CD4-positive, alpha-beta T cell treated with Interleukin-10 for 1 hour (primary cell): Measurements from ENCODE around the gene LYSMD3.
"Not testable (repeated sequence)": the region's sequence is repeated elsewhere in the genome, so short reads cannot be mapped to it uniquely, and the experiment has no call there.

Experiments used
- DNase-seq: peaks from one replicate; pipeline ENCODE4 v3.0.0-alpha.2; 2020

LYSMD3 gene

GRCh38 chr5:90529194-90529938, at the start of gene LYSMD3:
Gene LYSMD3 (minus strand): TSS chr5:90529584. CDS start chr5:90525289, 4,295 bp downstream.
- peak; percentile 96 for DNase-seq

DNA sequence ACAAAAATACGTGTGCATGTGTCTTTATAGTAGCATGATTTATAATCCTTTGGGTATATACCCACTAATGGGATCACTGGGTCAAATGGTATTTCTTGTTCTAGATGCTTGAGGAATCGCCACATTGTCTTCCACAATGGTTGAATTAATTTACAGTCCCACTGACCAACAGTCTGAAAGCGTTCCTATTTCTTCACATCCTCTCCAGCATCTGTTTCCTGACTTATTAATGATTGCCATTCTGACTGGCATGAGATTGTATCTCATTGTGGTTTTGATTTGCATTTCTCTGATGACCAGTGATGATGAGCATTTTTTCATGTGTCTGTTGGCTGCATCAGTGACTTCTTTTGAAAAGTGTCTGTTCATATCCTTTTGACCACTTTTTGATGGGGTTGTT, 47.2 kb upstream of the LYSMD3 start:
- DNase-seq = not testable (repeated sequence)

DNA sequence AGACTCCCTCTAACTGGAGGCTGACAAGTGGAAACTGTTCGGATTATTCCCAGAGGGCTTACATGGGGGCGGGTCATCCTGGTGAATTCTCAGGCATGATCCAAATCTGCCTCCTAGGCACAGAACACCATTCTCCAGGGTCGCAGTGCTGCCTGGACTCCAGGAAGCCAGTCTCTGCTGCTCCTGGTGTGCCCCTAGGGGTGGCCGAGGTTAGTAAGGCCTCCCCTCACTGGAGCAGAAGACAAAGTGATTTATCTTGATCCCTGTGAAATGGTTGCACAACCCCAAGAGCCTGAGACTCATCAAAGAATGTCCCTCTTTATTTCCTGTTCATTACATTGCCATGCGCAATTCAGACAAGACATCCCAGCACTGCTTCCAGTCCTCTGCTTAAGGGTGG, 46.3 kb upstream of the LYSMD3 start:
- DNase-seq = no peak

DNA sequence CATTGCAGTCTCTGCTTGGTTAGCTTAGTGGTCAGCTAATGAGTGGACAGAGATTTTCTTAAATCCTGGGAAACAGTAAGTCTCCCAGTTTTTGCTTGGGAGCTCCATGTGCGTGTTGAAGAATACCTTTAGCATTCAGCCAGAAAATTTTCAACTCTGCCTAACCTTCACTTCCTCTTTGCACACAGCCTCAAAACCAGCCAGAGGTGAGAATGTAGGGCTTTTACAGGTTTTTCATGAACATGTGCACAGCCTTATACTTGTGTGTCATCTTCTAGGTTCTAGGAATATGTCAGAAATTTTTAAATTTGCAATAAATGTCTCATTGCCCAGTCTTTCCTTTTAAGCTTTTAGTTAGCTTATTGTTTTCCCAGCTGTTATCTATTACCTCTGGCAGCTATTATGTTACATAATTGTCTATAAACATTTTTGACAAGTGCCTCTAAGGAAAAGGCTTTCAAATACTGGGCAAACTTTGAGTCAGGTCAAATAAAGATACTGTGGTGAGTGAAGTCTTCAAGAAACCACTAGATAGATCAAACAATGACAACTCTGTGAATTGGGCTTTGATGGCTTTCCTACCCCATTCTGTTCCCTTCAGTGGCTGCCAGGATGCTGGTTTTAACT, 41.9 kb upstream of the LYSMD3 start:
- DNase-seq = no peak

- no peak for DNase-seq
Measured at GRCh38 chr5:90570034-90570433, 40.6 kb upstream of the LYSMD3 start.

GRCh38 chr5:90569084-90569483, 39.7 kb upstream of the LYSMD3 start:
- no peak for DNase-seq

DNA sequence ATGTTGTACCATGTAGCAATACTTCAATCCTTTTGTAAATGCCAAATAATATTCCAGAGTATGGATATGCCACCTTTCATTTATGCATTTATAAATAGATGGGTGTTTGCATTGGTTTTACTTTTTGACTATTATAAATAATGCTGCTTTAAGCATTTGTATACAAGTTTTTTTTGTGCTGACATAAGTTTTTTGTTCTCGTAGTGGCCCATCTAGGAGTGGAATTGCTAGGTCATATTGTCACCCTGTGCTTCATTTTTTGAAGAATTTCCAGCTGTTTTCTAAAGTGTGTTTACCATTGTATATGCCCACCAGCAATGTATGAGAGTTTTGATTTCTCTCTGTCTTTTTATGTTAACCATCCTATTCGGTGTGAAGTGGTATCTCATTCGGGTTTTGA, 36.1 kb upstream of the LYSMD3 start:
- DNase-seq = no peak

- DNase-seq = no peak
Measured at GRCh38 chr5:90563108-90563507, 33.7 kb upstream of the LYSMD3 start.

DNA sequence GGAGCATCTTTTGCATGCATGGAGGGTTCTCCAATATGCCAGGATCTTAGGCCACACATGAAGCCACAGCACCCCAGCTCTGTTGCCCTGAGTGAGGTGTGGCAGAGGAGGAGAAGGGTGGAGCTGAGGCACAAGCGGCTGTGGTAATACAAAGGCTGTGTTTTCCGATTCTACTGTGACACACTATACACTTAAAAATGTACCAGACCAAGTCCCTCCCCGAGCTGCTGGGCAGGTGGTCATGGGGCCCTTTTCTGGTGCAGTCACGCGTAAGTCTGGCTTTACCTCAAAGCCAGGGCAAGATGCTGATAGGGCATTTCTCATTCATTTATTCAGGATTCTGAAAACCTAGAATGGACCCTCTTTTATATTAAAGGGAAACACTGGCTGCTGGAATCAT, 33.0 kb upstream of the LYSMD3 start:
- DNase-seq = no peak

GRCh38 chr5:90561766-90562165, 32.4 kb upstream of the LYSMD3 start:
- no peak for DNase-seq

- DNase-seq = no peak
Measured at GRCh38 chr5:90560771-90561170, 31.4 kb upstream of the LYSMD3 start.

DNA sequence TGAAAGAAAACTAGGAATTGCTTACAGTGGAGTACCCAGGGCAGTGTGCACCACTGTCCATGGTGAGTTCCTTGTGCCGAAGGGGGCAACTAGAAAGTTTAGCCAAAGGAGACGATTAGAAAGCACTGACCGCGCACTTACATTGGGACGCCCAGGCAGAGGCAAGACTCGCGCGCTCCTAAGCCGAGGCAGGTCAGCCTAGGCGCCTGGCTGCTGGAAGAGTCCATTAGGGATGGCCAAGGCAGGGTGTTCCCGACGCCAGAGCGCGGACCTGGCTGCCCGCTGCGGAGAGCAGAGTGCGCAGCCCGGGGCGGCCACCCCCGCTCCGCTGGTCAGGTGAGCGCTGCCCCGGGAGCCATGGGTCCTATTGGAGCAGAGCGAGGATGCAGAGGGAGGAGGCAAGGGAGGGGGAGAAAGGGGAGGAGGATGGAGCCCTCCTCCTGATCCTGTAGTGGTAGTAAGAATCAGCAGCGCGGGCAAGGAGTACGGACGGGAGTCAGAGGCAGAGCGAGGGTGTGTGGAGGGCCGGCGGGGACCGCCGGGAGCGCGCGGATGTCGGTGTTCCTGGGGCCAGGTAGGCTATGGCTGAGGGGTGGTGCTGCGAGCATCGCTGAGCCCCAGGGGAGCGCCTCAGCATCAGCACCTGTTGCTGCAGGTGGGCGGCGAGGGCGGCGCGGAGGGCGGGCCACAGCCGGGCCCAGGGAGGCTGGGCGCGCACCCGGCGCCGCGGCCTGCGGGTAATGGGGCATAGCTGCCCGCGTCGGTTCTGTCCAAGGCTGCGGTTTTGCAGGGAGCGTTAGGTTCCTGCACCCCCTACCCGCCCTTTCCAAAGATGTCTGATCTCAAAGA, 29.2 kb upstream of the LYSMD3 start, which contains the start of gene ADGRV1:
Gene ADGRV1 (plus strand): TSS at position 454 of the 849 bp plus-strand sequence. CDS start 99 bp downstream, at position 553.
- DNase-seq = no peak

DNA sequence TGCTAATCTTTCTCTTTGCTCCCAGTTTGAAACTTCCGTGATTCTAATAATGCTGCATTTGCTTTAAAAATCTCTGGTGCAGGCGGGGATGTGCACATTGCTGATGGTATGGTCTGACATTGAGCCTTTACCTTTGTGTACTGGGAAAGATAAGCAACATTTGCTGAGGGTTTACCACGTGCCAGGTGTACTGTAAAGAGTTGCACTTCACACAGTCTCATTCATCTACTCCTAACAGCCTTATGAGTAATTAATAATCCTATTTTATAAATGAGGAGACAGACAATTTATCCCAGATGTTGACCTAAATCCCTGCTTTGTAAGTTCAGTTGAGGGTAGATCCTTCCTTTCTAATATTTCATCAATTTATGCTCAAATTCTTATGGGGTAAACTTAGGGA, 28.5 kb upstream of the LYSMD3 start:
- DNase-seq = no peak

DNA sequence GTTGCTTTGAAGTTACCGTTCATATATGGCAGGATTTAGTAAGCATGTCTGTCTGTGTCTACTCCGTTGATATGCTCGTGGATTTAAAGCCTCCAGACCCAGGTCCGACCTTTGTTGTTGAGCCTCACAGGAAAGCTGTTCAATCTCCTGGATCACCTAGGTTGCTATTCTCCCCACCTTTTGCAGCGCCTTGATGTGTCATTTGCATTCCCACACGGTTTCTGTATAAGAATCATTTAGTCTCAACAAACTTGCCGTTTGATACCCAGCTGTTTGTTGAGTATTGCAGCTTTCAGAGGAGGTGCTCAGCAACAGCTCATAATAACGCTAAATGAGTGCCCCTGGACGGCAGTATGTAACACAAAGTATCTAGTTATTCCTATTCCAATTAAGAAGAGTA, 28.0 kb upstream of the LYSMD3 start:
- no peak for DNase-seq

- DNase-seq = no peak
Measured at GRCh38 chr5:90555666-90556065, 26.3 kb upstream of the LYSMD3 start.

DNA sequence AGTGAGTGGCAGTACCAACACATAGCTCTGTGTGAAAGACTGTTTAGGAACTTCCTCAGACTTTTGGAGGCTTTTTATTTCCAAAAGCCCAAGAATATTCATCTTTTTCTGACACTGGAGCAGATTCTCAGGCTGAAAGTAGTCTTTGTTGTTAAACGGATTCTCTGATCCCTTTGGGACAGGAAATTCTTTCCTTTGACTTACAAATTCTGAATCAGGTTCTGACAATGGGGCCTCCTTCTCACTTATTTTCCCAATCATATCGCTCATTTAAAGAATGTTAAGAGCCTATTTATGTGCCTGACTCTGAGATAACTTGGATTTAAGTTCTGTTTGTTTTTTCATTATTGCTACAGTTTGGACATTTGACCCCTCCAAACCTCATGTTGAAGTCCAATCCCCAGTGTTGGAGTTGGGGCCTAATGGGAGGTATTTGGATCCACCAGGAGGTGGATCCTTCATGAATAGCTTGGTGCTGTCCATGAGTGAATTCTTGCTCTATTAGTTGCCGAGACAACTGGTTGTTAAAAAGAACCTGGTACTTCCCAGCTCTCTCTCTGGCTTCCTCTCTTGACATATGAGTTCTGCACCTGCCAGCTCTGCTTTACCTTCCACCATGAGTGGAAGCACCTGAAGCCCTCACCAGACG, 25.1 kb upstream of the LYSMD3 start:
- DNase-seq = no peak

GRCh38 chr5:90553711-90554110, 24.3 kb upstream of the LYSMD3 start:
- no peak for DNase-seq

GRCh38 chr5:90551376-90551775, 22.0 kb upstream of the LYSMD3 start:
- no peak for DNase-seq

DNA sequence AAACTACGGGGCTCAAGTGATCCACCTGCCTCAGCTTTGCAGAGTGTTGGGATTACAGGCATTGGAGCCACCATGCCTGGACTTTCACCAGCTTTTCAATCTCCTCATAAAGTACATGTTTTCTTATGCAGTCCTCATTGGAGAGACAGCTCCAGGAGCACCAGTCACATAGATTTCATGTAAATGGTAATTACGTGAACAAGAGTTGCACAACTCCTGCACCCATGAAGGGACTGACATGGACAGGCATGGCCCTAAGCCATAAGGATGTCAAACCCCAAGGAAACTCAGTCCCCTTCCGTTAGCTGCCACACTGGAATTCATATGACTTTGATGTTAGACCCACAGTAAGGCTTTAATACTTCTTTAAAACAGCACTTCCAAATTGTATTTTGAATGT, 21.6 kb upstream of the LYSMD3 start:
- DNase-seq = no peak

DNA sequence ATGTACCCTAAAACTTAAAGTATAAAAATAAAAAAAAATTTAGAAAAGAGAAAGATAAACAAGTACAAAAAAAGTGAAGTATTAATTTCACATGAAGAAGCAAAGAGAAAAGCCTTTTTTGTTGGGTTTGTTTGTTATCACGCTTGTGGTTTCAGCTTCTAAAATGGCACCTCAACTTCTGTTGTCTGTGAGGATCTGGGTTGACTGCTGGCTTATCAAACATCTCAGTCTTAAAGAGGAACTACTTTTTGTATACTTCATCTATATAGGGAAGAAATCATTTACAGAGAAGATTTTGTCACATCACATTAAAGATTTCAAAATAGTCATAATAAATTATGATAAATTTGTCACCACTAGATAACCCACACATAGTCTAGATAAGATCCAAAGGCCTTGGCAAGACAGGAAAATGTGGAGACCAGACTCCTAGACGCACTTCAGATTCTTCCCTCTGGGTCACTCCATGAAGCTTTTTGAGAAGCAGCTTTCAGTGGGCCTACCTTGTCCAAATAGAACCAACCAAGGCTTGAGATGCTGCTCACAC, 20.4 kb upstream of the LYSMD3 start:
- DNase-seq = no peak

GRCh38 chr5:90549223-90549622, 19.8 kb upstream of the LYSMD3 start:
- DNase-seq = no peak

DNA sequence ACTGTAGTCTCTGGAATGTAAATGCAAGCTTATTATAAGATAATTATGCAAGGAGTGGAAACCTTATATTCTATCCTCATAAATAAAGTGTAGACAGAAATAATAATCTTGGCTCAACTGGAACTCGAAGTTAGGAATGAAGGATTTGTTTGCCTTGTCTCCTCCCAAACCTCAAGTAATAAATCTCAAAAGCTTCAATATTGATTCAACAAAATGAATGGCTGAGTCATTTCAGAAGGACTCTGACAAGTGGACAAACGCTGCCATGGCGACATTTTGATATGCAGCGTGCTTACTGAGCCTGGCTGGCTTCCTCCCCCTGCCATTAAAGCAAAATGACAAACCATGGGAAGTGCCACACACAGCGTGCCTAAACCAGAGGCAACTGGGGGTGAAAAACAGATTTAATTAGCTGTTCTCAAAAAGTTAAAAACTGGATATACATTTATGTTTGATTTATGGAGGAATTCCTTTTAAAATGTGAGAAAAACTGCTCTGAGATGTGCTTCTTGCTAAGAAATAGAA, 18.7 kb upstream of the LYSMD3 start:
- DNase-seq = no peak
